AG04450 (cell line): Measurements from ENCODE around the gene STAG2. TPM values are rescaled to one million over a fixed set of nuclear protein-coding genes. Genes with fewer than 3 reads are reported as not detected.
A peak's percentile ranks its signal among the peaks of the same experiment; 100 is the strongest.

Source experiments
- CTCF ChIA-PET: fragments of 300-600, 350-600 bp; formaldehyde crosslinking; extraction: SDS; loops from one replicate; lab custom pipeline; 2022; ENCODE audit warnings: antibody characterized with exemption, inconsistent platforms; lab: Charles Lee
- POLR2A ChIA-PET: fragments of 350-600 bp; formaldehyde crosslinking; extraction: SDS; loops from one replicate; lab custom pipeline; 2021; ENCODE audit warnings: antibody characterized with exemption, inconsistent platforms; lab: Yijun Ruan, JAX
- DNase-seq: peaks from one replicate; pipeline ENCODE4 v3.0.0-alpha.2; 2011; ENCODE audit warnings: low read depth, low spot score
- H3K27ac ChIP-seq: one replicate; pipeline ENCODE4 v1.5.1; 2012; ENCODE audit warnings: low read depth, low read length, control low read depth
- H3K27me3 ChIP-seq: one replicate; pipeline ENCODE4 v1.6.0; 2012; ENCODE audit warnings: low read length; ENCODE audit not compliant: control insufficient read depth, insufficient read depth
- H3K4me3 ChIP-seq: 2 replicates; pipeline ENCODE4 v1.5.1; 2011; ENCODE audit warnings: mild to moderate bottlenecking, low read depth, low read length, control low read depth
- H3K9me3 ChIP-seq: 2 replicates; pipeline ENCODE4 v1.5.1; 2012; ENCODE audit warnings: low read length; ENCODE audit not compliant: control insufficient read depth, insufficient read depth
- CTCF ChIP-seq: IDR thresholded peaks from 2 replicates; pipeline ENCODE4 v1.5.1; 2011; ENCODE audit warnings: low read depth, low read length, control low read depth, inconsistent platforms
- polyA plus RNA-seq: library from polyadenylated mRNA; depleted of rRNA; stranded (reverse); fragments of >200 nt; gene quantifications from 2 replicates; pipeline ENCODE4 v1.2.3, GENCODE V29; 2011

Gene STAG2
- polyA plus RNA-seq, 1 experiment, result 56.2 TPM

GRCh38 chrX:123949846-123950245 lies 11.7 kb upstream of the STAG2 start:
- Histone ChIP-seq H3K27ac (no peak overlapping the region), H3K4me3 (no peak overlapping the region), H3K27me3 (no peaks in the 10 kb centered on the region), H3K9me3 (no peaks in the 10 kb centered on the region)
- CTCF ChIA-PET, result no interaction called here
- no peak for TF ChIP-seq CTCF
- POLR2A ChIA-PET, result no interaction called here
- no peak for DNase-seq

- peak overlapping the region; percentile 65 for H3K4me3 ChIP-seq
- ChIA-PET POLR2A (interaction anchor here (0.6 to 0.8 kb wide), 3 partner anchors 39 to 131 kb away, joined by 3 read pairs; no protein-coding TSS in a partner anchor), CTCF (interaction anchor here (0.6 to 2.8 kb wide), 7 partner anchors 9 to 258 kb away, joined by 3 to 15 read pairs (median 4); no protein-coding TSS in a partner anchor)
Measured at GRCh38 chrX:123959281-123960063, 2.0 kb upstream of the STAG2 start.

GRCh38 chrX:123960956-123961267 lies 594 bp upstream of the STAG2 start:
- H3K9me3 ChIP-seq, result no peaks in the 10 kb centered on the region
- H3K4me3 ChIP-seq, result peak overlapping the region; percentile 75
- no peak for TF ChIP-seq CTCF
- ChIA-PET POLR2A (no interaction called here), CTCF (interaction anchor here (0.6 to 1.1 kb wide), 11 partner anchors 15 to 615 kb away, joined by 3 to 9 read pairs (median 4); no protein-coding TSS in a partner anchor)
- DNase-seq, result no peak
- peak overlapping the region; percentile 98 for H3K27ac ChIP-seq
- H3K27me3 ChIP-seq, result no peaks in the 10 kb centered on the region

More at GRCh38 chrX:123959281-123960063, 2.0 kb upstream of the STAG2 start:
- H3K9me3 ChIP-seq, result no peaks in the 10 kb centered on the region
- peak overlapping the region; percentile 81 for H3K27ac ChIP-seq
- H3K27me3 ChIP-seq, result no peaks in the 10 kb centered on the region
- no peak for DNase-seq
- no peak for TF ChIP-seq CTCF

- DNase-seq, result no peak
- no peaks in the 10 kb centered on the region for H3K9me3 ChIP-seq
- TF ChIP-seq CTCF, result no peak
- H3K27me3 ChIP-seq, result no peaks in the 10 kb centered on the region
- H3K4me3 ChIP-seq, result peak overlapping the region; percentile 75
- POLR2A ChIA-PET, result no interaction called here
- CTCF ChIA-PET, result interaction anchor here (0.6 to 1.6 kb wide), 2 partner anchors 15 to 59 kb away, joined by 3 to 8 read pairs; no protein-coding TSS in a partner anchor
- H3K27ac ChIP-seq, result peak overlapping the region; percentile 68
Measured at GRCh38 chrX:123962006-123962467, 531 bp downstream of the STAG2 start.
